Activated naive CD4-positive, alpha-beta T cell treated with anti-CD3 and anti-CD28 coated beads, Interleukin-2, amount 10 ng/mL, durations not matched to agents 7 days and 5 days (primary cell): ENCODE results near the gene TMCC3.

Experiments
- CTCF ChIA-PET: fragments of 350-600 bp; sonication (Branson Sonifier 250); formaldehyde crosslinking; loops from one replicate; lab custom pipeline; 2021; ENCODE audit warnings: antibody characterized with exemption; lab: Charles Lee
- DNase-seq: peaks from one replicate; pipeline ENCODE4 v3.0.0-alpha.2; 2020
- H3K27ac Mint-ChIP-seq: one replicate; pipeline ENCODE4 v1.8.0; 2021; ENCODE audit warnings: mild to moderate bottlenecking, moderate library complexity, mixed read lengths
- H3K27me3 Mint-ChIP-seq: one replicate; pipeline ENCODE4 v1.8.0; 2021; ENCODE audit warnings: mild to moderate bottlenecking, mixed read lengths
- H3K36me3 Mint-ChIP-seq: one replicate; pipeline ENCODE4 v1.8.0; 2021; ENCODE audit warnings: mixed read lengths
- H3K4me1 Mint-ChIP-seq: one replicate; pipeline ENCODE4 v1.8.0; 2021; ENCODE audit warnings: mixed read lengths
- H3K4me3 Mint-ChIP-seq: one replicate; pipeline ENCODE4 v1.8.0; 2021; ENCODE audit warnings: mild to moderate bottlenecking, moderate library complexity, mixed read lengths
- H3K9me3 Mint-ChIP-seq: one replicate; pipeline ENCODE4 v1.8.0; 2021; ENCODE audit warnings: mixed read lengths

TMCC3 gene

DNA sequence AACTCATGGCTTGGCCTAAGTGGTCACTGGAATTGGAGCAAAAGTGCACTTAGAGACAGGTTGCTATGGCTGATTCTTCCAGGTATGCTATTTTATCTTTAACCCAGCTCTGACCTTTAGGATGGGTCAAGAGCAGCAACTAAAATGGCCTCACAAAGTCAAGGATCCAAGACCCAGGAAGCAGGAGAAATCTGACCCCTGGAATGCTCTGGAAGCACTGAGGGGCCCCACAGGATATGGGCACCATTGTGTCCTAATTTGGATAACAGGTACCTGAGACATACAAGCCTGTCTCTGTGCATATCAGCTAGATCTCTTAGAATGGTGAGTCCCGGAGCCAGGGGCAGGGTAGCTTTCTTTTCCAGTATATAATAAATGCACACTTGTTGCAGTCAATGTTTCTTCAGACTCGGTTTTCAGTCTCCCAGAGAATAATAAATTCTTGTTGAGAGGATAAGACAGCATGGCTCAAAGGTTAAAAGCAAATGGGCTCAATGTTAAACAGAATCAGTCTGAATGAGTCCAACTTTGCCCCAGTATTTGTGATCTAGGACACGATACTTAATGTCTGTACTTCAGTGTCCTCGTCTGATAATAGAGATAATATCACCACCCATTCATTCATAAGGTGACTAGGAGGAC, 29.3 kb upstream of the TMCC3 start:
- Mint-ChIP-seq H3K27ac (no peak overlapping the region), H3K36me3 (peaks cover 2% of the 10 kb centered on the region), H3K27me3 (peaks cover 13% of the 10 kb centered on the region), H3K4me1 (peaks cover 18% of the 10 kb centered on the region), H3K4me3 (no peak overlapping the region), H3K9me3 (no peaks in the 10 kb centered on the region)
- CTCF ChIA-PET: interaction anchor here (1.1 kb wide), 1 partner anchor 27 kb away, joined by 3 read pairs; no protein-coding TSS in a partner anchor
- no peak for DNase-seq

GRCh38 chr12:94678849-94679248, 28.5 kb upstream of the TMCC3 start:
- CTCF ChIA-PET: no interaction called here
- Mint-ChIP-seq H3K4me1 (peaks cover 20% of the 10 kb centered on the region), H3K27me3 (peaks cover 13% of the 10 kb centered on the region), H3K4me3 (no peak overlapping the region), H3K36me3 (peaks cover 2% of the 10 kb centered on the region), H3K9me3 (no peaks in the 10 kb centered on the region), H3K27ac (no peak overlapping the region)
- DNase-seq: no peak

DNA sequence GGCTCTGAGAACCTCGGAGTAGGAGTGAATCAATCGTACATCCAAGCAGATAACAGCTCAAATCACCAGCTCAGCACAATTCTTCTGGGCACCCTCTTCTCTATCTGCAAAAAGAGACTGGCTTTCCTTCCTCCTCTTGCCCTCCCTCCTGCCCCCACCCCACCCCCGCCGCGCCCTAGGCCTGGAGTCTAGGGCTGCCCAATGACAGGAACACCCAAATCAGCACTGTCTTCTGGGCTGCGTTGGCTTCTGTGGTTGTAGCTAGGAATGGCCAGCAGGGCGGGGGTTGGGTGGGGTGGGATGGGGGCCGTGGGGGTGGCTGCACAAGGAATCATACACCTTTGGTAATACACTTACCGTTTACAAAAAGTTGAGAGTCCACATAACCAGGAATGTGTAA, 28.0 kb upstream of the TMCC3 start:
- CTCF ChIA-PET: no interaction called here
- no peak overlapping the region for H3K27ac Mint-ChIP-seq
- H3K4me1 Mint-ChIP-seq: peaks cover 20% of the 10 kb centered on the region
- peaks cover 2% of the 10 kb centered on the region for H3K36me3 Mint-ChIP-seq
- DNase-seq: no peak
- no peak overlapping the region for H3K4me3 Mint-ChIP-seq
- peaks cover 13% of the 10 kb centered on the region for H3K27me3 Mint-ChIP-seq
- H3K9me3 Mint-ChIP-seq: no peaks in the 10 kb centered on the region

- CTCF ChIA-PET: no interaction called here
- Mint-ChIP-seq H3K36me3 (peaks cover 2% of the 10 kb centered on the region), H3K4me3 (no peak overlapping the region), H3K27me3 (peaks cover 13% of the 10 kb centered on the region), H3K27ac (no peak overlapping the region), H3K9me3 (no peaks in the 10 kb centered on the region), H3K4me1 (peaks cover 20% of the 10 kb centered on the region)
- DNase-seq: no peak
Observed at GRCh38 chr12:94677778-94678177, 27.4 kb upstream of the TMCC3 start.

- Mint-ChIP-seq H3K27ac (no peak overlapping the region), H3K27me3 (peaks cover 17% of the 10 kb centered on the region), H3K9me3 (no peaks in the 10 kb centered on the region), H3K36me3 (peaks cover 2% of the 10 kb centered on the region), H3K4me3 (no peak overlapping the region), H3K4me1 (peaks cover 20% of the 10 kb centered on the region)
- DNase-seq: no peak
- CTCF ChIA-PET: no interaction called here
Observed at GRCh38 chr12:94676922-94677321, 26.6 kb upstream of the TMCC3 start.

DNA sequence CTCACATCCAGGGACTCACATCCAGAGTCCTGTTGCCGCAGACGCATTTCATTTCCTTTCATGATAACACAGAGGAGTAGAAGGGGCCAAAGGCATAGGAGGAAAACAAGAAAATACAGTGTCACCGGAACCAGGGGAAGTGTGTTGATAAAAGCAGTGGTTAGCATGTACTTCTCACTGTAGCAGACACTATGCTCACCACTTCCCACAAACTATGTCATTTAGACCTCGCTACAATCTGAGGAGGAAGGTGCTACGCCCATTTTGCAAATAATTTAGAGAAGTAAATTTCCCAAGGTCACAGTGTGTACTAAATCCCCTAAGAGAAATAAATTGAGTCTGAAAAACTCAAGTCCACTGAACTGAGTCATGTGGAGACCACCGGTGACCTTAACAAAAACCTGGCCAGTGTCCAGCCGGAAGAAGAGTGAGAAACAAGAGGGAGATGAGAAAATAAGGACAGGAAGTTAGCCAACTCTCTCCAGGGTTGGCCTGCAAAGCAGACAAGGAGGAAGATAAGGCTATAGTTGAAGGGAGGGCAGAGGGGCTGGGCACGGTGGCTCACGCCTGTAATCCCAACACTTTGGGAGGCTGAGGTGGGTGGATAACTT, 25.8 kb upstream of the TMCC3 start:
- Mint-ChIP-seq H3K27ac (peak overlapping the region; percentile 81), H3K27me3 (peaks cover 21% of the 10 kb centered on the region), H3K4me3 (no peak overlapping the region), H3K9me3 (no peaks in the 10 kb centered on the region), H3K4me1 (peaks cover 20% of the 10 kb centered on the region), H3K36me3 (peaks cover 2% of the 10 kb centered on the region)
- CTCF ChIA-PET: no interaction called here
- DNase-seq: peak; percentile 24

DNA sequence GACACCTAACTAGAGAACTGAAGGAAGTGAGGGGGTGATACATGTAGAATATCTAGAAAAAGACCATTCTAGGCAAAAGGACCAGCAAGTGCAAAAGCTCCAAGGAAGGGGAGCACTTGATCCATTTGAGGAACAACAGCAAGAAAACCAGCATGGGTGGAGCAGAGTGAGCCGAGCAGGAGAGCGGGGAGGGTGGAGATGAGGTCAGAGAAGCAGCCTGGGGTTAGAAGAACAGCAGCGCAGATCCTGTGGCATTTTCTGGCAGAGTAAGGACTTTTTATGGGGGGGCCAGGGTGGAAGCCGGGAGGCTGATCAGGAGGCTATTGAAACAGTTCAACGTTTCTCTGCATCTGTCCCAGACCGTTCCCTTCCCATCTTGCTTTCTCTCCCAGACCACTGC, 24.5 kb upstream of the TMCC3 start:
- H3K9me3 Mint-ChIP-seq: no peaks in the 10 kb centered on the region
- no peak overlapping the region for H3K27ac Mint-ChIP-seq
- CTCF ChIA-PET: no interaction called here
- H3K4me1 Mint-ChIP-seq: peaks cover 20% of the 10 kb centered on the region
- peaks cover 2% of the 10 kb centered on the region for H3K36me3 Mint-ChIP-seq
- DNase-seq: no peak
- H3K4me3 Mint-ChIP-seq: no peak overlapping the region
- peaks cover 32% of the 10 kb centered on the region for H3K27me3 Mint-ChIP-seq

GRCh38 chr12:94674051-94674451, 23.7 kb upstream of the TMCC3 start:
- Mint-ChIP-seq H3K36me3 (peaks cover 2% of the 10 kb centered on the region), H3K9me3 (no peaks in the 10 kb centered on the region), H3K4me1 (peaks cover 20% of the 10 kb centered on the region), H3K27ac (no peak overlapping the region), H3K4me3 (no peak overlapping the region), H3K27me3 (peaks cover 34% of the 10 kb centered on the region)
- CTCF ChIA-PET: no interaction called here
- DNase-seq: no peak

DNA sequence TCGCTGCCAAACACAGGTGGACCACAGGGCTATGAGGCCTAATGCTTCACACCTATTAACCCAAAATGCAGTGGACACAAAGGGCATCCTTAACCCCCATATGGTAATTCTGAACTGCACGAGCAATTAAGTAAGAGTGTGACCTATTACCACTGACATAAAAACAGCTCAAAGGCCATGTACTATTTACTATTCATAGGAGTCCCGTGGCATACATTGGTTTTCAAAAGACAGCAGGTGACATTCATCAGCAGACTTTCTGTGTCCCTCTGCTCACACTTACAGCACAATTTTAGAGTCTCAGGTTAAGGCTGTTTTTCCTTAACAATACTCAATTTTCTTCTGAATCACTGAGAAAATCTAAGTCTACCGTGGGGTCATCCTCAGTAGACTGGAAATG, 23.1 kb upstream of the TMCC3 start:
- H3K27ac Mint-ChIP-seq: no peak overlapping the region
- CTCF ChIA-PET: no interaction called here
- no peak for DNase-seq
- peaks cover 20% of the 10 kb centered on the region for H3K4me1 Mint-ChIP-seq
- peaks cover 2% of the 10 kb centered on the region for H3K36me3 Mint-ChIP-seq
- no peaks in the 10 kb centered on the region for H3K9me3 Mint-ChIP-seq
- peaks cover 31% of the 10 kb centered on the region for H3K27me3 Mint-ChIP-seq
- H3K4me3 Mint-ChIP-seq: no peak overlapping the region

GRCh38 chr12:94671917-94672316, 21.6 kb upstream of the TMCC3 start:
- peaks cover 31% of the 10 kb centered on the region for H3K27me3 Mint-ChIP-seq
- CTCF ChIA-PET: no interaction called here
- peaks cover 2% of the 10 kb centered on the region for H3K36me3 Mint-ChIP-seq
- H3K4me3 Mint-ChIP-seq: no peak overlapping the region
- no peak overlapping the region for H3K27ac Mint-ChIP-seq
- H3K4me1 Mint-ChIP-seq: peaks cover 17% of the 10 kb centered on the region
- H3K9me3 Mint-ChIP-seq: no peaks in the 10 kb centered on the region
- no peak for DNase-seq

DNA sequence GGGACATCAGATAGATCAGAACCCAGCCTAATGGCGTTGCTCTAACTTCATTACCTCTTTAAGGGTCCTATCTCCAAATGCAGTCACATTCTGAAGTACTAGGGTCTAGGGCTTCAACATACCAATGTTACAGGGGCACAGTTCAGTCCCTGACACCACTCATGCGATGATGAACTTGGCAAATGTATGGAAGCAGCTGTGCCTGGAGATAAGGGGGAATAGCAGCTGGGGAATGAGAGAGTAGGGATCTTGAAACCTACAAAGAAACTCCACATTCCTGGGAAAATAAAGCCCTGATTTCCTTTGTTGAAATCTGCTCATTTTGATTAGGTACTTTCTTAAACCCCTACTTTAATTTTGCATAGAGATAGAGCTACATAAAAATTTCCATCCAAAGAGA, 20.5 kb upstream of the TMCC3 start:
- Mint-ChIP-seq H3K9me3 (no peaks in the 10 kb centered on the region), H3K4me1 (peaks cover 7% of the 10 kb centered on the region), H3K4me3 (no peak overlapping the region), H3K27ac (no peak overlapping the region), H3K36me3 (peaks cover 2% of the 10 kb centered on the region), H3K27me3 (peaks cover 30% of the 10 kb centered on the region)
- DNase-seq: no peak
- CTCF ChIA-PET: interaction anchor here (0.6 kb wide), 1 partner anchor 87 kb away, joined by 3 read pairs; no protein-coding TSS in a partner anchor

DNA sequence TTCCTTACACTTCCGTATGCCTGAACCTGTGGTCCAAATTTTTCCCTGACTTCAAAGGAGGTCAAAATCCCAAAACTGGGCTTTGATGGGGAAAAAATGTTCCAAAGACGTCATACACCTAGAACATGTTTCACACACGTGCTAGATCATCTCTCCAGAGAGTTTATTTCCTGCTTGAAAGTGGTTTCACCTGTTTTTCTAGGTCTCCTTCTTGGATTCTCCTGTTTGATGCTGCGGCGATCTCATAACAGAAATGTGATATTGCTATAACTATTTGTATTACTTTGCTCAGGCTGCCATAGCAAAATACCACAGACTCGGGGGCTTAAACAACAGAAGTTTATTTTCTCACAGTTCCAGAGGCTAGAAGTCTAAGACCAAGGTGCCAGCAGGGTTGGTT, 19.7 kb upstream of the TMCC3 start:
- Mint-ChIP-seq H3K9me3 (no peaks in the 10 kb centered on the region), H3K4me3 (no peak overlapping the region), H3K4me1 (peaks cover 4% of the 10 kb centered on the region), H3K27me3 (peaks cover 24% of the 10 kb centered on the region), H3K36me3 (no peaks in the 10 kb centered on the region), H3K27ac (no peak overlapping the region)
- CTCF ChIA-PET: no interaction called here
- no peak for DNase-seq

GRCh38 chr12:94667031-94667540, 16.7 kb upstream of the TMCC3 start:
- Mint-ChIP-seq H3K36me3 (no peaks in the 10 kb centered on the region), H3K4me1 (no peaks in the 10 kb centered on the region), H3K27me3 (peaks cover 16% of the 10 kb centered on the region), H3K4me3 (no peak overlapping the region), H3K27ac (no peak overlapping the region), H3K9me3 (no peaks in the 10 kb centered on the region)
- CTCF ChIA-PET: no interaction called here
- DNase-seq: no peak

DNA sequence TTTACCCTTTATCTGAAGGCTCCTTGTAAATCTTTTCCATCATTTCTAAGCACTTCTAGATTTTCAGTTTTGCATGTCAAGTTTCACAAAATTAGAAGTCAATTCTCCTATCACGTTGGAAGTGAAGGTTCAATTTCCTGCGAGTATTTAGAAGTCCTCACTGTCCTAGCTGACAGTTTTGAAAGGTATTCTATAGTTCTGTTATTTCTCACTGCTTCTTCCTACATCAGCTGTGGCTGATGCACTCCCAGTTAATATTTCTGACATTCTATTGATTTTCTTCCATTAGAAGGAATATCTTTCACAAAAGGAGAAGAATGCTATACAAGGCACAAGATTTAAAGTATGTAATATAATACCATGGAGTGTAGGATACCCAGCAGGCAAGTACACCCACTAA, 15.8 kb upstream of the TMCC3 start:
- no peaks in the 10 kb centered on the region for H3K4me1 Mint-ChIP-seq
- H3K27ac Mint-ChIP-seq: no peak overlapping the region
- H3K4me3 Mint-ChIP-seq: no peak overlapping the region
- H3K9me3 Mint-ChIP-seq: no peaks in the 10 kb centered on the region
- H3K36me3 Mint-ChIP-seq: no peaks in the 10 kb centered on the region
- CTCF ChIA-PET: no interaction called here
- peaks cover 17% of the 10 kb centered on the region for H3K27me3 Mint-ChIP-seq
- DNase-seq: no peak

GRCh38 chr12:94663702-94664101, 13.3 kb upstream of the TMCC3 start:
- Mint-ChIP-seq H3K4me3 (no peak overlapping the region), H3K27ac (no peak overlapping the region), H3K4me1 (no peaks in the 10 kb centered on the region), H3K9me3 (no peaks in the 10 kb centered on the region), H3K27me3 (peaks cover 11% of the 10 kb centered on the region), H3K36me3 (no peaks in the 10 kb centered on the region)
- no peak for DNase-seq
- CTCF ChIA-PET: no interaction called here
